Ishikawa (cell line): ENCODE measurements around the gene HTRA1.

Experiments
- RAD21 ChIP-seq: IDR thresholded peaks from 2 replicates; pipeline ENCODE4 v1.6.1; 2012; ENCODE audit warnings: low read depth
- TAF1 ChIP-seq: IDR thresholded peaks from 2 replicates; pipeline ENCODE4 v1.6.1; 2012; ENCODE audit warnings: low read depth, mild to moderate bottlenecking

DNA sequence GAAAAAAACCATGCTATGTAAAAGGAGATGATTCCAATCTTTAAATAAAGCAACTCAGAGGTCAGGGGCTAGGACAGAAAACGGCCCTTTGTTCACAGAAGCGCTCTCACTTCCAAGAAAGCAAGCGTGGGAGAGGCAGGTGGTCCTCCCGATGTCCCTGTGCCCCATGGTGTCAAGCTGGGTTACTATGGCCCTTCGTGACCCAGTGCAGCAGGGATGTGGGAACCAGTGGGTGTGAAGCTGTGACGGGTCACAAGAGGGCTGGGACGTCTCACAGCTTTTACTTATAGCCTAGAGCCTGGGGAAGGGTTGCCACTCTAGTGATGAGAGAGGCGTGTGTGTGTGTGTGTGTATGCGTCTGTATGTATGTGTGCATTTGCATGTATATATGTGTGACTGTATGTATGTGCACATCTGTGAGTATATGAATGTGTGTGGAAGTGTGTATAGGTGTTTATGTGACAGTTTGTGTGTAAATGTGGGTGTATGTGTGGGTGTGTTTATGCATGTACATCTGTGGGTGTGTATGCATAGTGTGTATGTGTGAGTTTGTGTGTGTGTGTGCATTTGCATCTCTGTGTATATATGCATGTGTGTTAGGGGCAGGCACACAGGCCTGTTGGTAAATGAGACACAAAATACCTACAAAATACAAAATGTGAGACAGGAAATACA lies 25.2 kb downstream of the HTRA1 start:
- TF ChIP-seq RAD21 = no peak
- TF ChIP-seq TAF1 = no peak
